H9 (cell line): ENCODE results near the gene ETFDH. TPM values are rescaled to one million over a fixed set of nuclear protein-coding genes. Genes with fewer than 3 reads are reported as not detected.
"Not testable (repeated sequence)": the region's sequence is repeated elsewhere in the genome, so short reads cannot be mapped to it uniquely, and the experiment has no call there.

Experiments used
- DNase-seq: peaks from one replicate; pipeline ENCODE4 v3.0.0-alpha.2; 2017
- H2AFZ ChIP-seq: one replicate; pipeline ENCODE4 v1.6.1; 2013; ENCODE audit warnings: mild to moderate bottlenecking, low read length, control low read depth, moderate library complexity
- H2AK5ac ChIP-seq: 2 replicates; pipeline ENCODE4 v1.6.1; 2013; ENCODE audit warnings: low read length, control low read depth, mixed read lengths; ENCODE audit not compliant: insufficient read length
- H2BK120ac ChIP-seq: one replicate; pipeline ENCODE4 v1.6.1; 2013; ENCODE audit warnings: low read depth, mild to moderate bottlenecking, low read length, control low read depth, inconsistent platforms; ENCODE audit not compliant: poor library complexity, severe bottlenecking
- H2BK12ac ChIP-seq: 2 replicates; pipeline ENCODE4 v1.6.1; 2013; ENCODE audit warnings: low read length, control low read depth, mixed read lengths, low read depth; ENCODE audit not compliant: insufficient read length
- H2BK15ac ChIP-seq: 2 replicates; pipeline ENCODE4 v1.6.1; 2013; ENCODE audit warnings: low read depth, low read length, control low read depth
- H2BK20ac ChIP-seq: one replicate; pipeline ENCODE4 v1.6.1; 2013; ENCODE audit warnings: low read depth, mild to moderate bottlenecking, low read length, control low read depth, inconsistent platforms; ENCODE audit not compliant: poor library complexity, severe bottlenecking
- H2BK5ac ChIP-seq: 2 replicates; pipeline ENCODE4 v1.6.1; 2013; ENCODE audit warnings: low read length, control low read depth, mixed read lengths; ENCODE audit not compliant: insufficient read length
- H3K14ac ChIP-seq: 2 replicates; pipeline ENCODE4 v1.6.1; 2013; ENCODE audit warnings: low read length, control low read depth; ENCODE audit not compliant: insufficient read depth
- H3K18ac ChIP-seq: 2 replicates; pipeline ENCODE4 v1.6.1; 2013; ENCODE audit warnings: low read depth, mild to moderate bottlenecking, mixed read lengths, low read length, control low read depth; ENCODE audit not compliant: insufficient read length
- H3K23ac ChIP-seq: 2 replicates; pipeline ENCODE4 v1.6.1; 2013; ENCODE audit warnings: low read length, control low read depth, mixed read lengths, low read depth; ENCODE audit not compliant: insufficient read length
- H3K23me2 ChIP-seq: 2 replicates; pipeline ENCODE4 v1.6.1; 2013; ENCODE audit warnings: low read depth, mild to moderate bottlenecking, mixed read lengths, low read length, control low read depth; ENCODE audit not compliant: insufficient read length, poor library complexity, severe bottlenecking
- H3K27ac ChIP-seq: 2 replicates; pipeline ENCODE4 v1.5.1; 2013; ENCODE audit warnings: low read length, control low read depth, mixed read lengths, low read depth; ENCODE audit not compliant: insufficient read length
- H3K27me3 ChIP-seq: 2 replicates; pipeline ENCODE4 v1.6.1; 2013; ENCODE audit warnings: low read length, control low read depth, inconsistent platforms; ENCODE audit not compliant: insufficient read depth
- H3K4ac ChIP-seq: 2 replicates; pipeline ENCODE4 v1.6.1; 2013; ENCODE audit warnings: low read depth, mild to moderate bottlenecking, control low read depth, inconsistent platforms, low read length, moderate library complexity
- H3K4me1 ChIP-seq: 2 replicates; pipeline ENCODE4 v1.6.1; 2013; ENCODE audit warnings: low read length, control low read depth, inconsistent platforms; ENCODE audit not compliant: insufficient read depth
- H3K4me2 ChIP-seq: 2 replicates; pipeline ENCODE4 v1.6.1; 2013; ENCODE audit warnings: low read length, control low read depth, mixed read lengths; ENCODE audit not compliant: insufficient read length, insufficient read depth
- H3K56ac ChIP-seq: 2 replicates; pipeline ENCODE4 v1.6.1; 2013; ENCODE audit warnings: low read depth, mild to moderate bottlenecking, mixed read lengths, low read length, control low read depth; ENCODE audit not compliant: insufficient read length
- H3K79me1 ChIP-seq: 2 replicates; pipeline ENCODE4 v1.6.1; 2013; ENCODE audit warnings: low read depth, mild to moderate bottlenecking, moderate library complexity, low read length, control low read depth, inconsistent platforms; ENCODE audit not compliant: insufficient read depth, poor library complexity, severe bottlenecking
- H3K79me2 ChIP-seq: 2 replicates; pipeline ENCODE4 v1.6.1; 2013; ENCODE audit warnings: low read length, control low read depth, inconsistent platforms; ENCODE audit not compliant: insufficient read depth
- H3K9ac ChIP-seq: 2 replicates; pipeline ENCODE4 v1.6.1; 2013; ENCODE audit warnings: low read length, control low read depth, mixed read lengths; ENCODE audit not compliant: insufficient read length; ENCODE audit errors: extremely low read depth
- H3K9me3 ChIP-seq: one replicate; pipeline ENCODE4 v1.6.1; 2013; ENCODE audit warnings: low read depth, low read length, inconsistent platforms; ENCODE audit not compliant: control insufficient read depth
- H3T11ph ChIP-seq: one replicate; pipeline ENCODE4 v1.6.1; 2013; ENCODE audit warnings: mild to moderate bottlenecking, low read length, control low read depth, inconsistent platforms
- H4K20me1 ChIP-seq: one replicate; pipeline ENCODE4 v1.6.1; 2013; ENCODE audit not compliant: control insufficient read depth, insufficient read length, insufficient read depth
- H4K5ac ChIP-seq: 2 replicates; pipeline ENCODE4 v1.6.1; 2013; ENCODE audit warnings: low read depth, mild to moderate bottlenecking, mixed read lengths, low read length, control low read depth; ENCODE audit not compliant: insufficient read length
- H4K8ac ChIP-seq: replicated peaks from 2 replicates; pipeline ENCODE4 v1.6.1; 2013; ENCODE audit warnings: low read length, control low read depth, mixed read lengths, low read depth; ENCODE audit not compliant: insufficient read length
- H4K91ac ChIP-seq: 2 replicates; pipeline ENCODE4 v1.6.1; 2013; ENCODE audit warnings: low read depth, mild to moderate bottlenecking, moderate library complexity, mixed read lengths, low read length, control low read depth; ENCODE audit not compliant: insufficient read length
- H3K27ac Mint-ChIP-seq, 3 experiments: 2 replicates in 2 of 3; 3 replicates in 1 of 3; pipeline ENCODE4 v1.8.0; 2020 to 2021; ENCODE audit warnings: mixed read lengths in 3 of 3, mild to moderate bottlenecking in 1 of 3, moderate library complexity in 1 of 3
- H3K27me3 Mint-ChIP-seq: 2 replicates; pipeline ENCODE4 v1.8.0; 2021; ENCODE audit warnings: low read depth, mild to moderate bottlenecking, moderate library complexity, mixed read lengths
- H3K36me3 Mint-ChIP-seq, 3 experiments: 2 replicates in 2 of 3; 3 replicates in 1 of 3; pipeline ENCODE4 v1.8.0; 2020 to 2021; ENCODE audit warnings: low read depth in 3 of 3, mixed read lengths in 3 of 3; ENCODE audit not compliant: insufficient read depth in 1 of 3
- H3K4me1 Mint-ChIP-seq, 2 experiments: 2 replicates each; pipeline ENCODE4 v1.8.0; 2020; ENCODE audit warnings: mixed read lengths in 2 of 2
- H3K4me3 Mint-ChIP-seq, 2 experiments: 2 replicates in 1 of 2; 3 replicates in 1 of 2; pipeline ENCODE4 v1.8.0; 2020 to 2021; ENCODE audit warnings: mild to moderate bottlenecking in 2 of 2, mixed read lengths in 2 of 2, moderate library complexity in 1 of 2
- H3K9me3 Mint-ChIP-seq, 2 experiments: 2 replicates in 1 of 2; 3 replicates in 1 of 2; pipeline ENCODE4 v1.8.0; 2020; ENCODE audit warnings: mild to moderate bottlenecking in 2 of 2, mixed read lengths in 2 of 2, moderate library complexity in 1 of 2
- WGBS: extraction: QIAGEN DNeasy Blood & Tissue Kit; methylation state at CpG from one replicate; pipeline ENCODE4 v1.1.7; 2013; ENCODE audit warnings: missing lambda C conversion rate, low lambda C conversion rate, mixed read lengths; ENCODE audit not compliant: insufficient read length; ENCODE audit errors: extremely low coverage; 5-methylcytosine and 5-hydroxymethylcytosine counted together
- total RNA-seq: library from RNA; stranded (reverse); gene quantifications from 2 replicates; pipeline ENCODE4 v1.2.1, GENCODE V29; 2021
- TF ChIP-seq, protein P1 (sequence below): fragments of 200-600 bp; sonication (generic); conservative IDR thresholded peaks from 3 replicates; pipeline ENCODE4 v1.8.0; 2021; ENCODE audit warnings: antibody characterized with exemption, mild to moderate bottlenecking

ETFDH gene
- total RNA-seq, 1 experiment from 2014 or later: 12.8 TPM

DNA sequence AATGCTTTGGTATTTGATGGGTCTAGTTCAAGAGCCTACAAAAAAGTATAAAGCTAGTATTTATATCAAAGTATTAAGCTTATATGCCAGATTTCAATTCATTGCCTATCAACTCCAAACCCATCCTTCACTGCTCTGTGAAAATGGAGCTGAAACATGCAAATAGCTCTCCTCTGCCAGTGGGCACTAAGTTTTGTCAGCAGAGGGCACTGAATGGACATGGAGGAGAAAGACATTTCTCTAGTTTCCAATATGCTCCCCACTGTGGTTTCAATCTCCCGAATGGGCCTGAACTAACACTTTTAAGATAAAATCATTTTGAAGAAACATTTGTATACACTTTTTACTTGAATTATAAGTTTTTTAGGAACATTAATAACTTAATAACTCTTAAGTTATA lies 38.7 kb downstream of the ETFDH start:
- Histone ChIP-seq H2BK20ac (no peak overlapping the region), H2BK12ac (no peak overlapping the region), H3K56ac (no peak overlapping the region), H3K4me2 (no peak overlapping the region), H3K23me2 (no peaks in the 10 kb centered on the region), H2AFZ (no peak overlapping the region), H3K9ac (no peak overlapping the region), H3K79me1 (no peaks in the 10 kb centered on the region), H2AK5ac (no peak overlapping the region), H3K23ac (no peak overlapping the region), H4K5ac (no peak overlapping the region), H4K91ac (no peak overlapping the region), H3T11ph (no peak overlapping the region), H4K8ac (no peak overlapping the region), H2BK15ac (no peak overlapping the region), H2BK120ac (no peak overlapping the region), H3K14ac (no peak overlapping the region), H2BK5ac (no peak overlapping the region), H3K4me1 (no peaks in the 10 kb centered on the region), H3K27ac (no peak overlapping the region), H4K20me1 (no peaks in the 10 kb centered on the region), H3K79me2 (no peaks in the 10 kb centered on the region), H3K4ac (no peak overlapping the region), H3K27me3 (no peaks in the 10 kb centered on the region), H3K18ac (no peak overlapping the region), H3K9me3 (no peaks in the 10 kb centered on the region)
- DNase-seq: no peak
- WGBS: no CpG with 5 or more reads among the region's 1 CpG
- Mint-ChIP-seq H3K4me3 (no peak overlapping the region), H3K27me3 (no peaks in the 10 kb centered on the region), H3K36me3 (peaks cover 27 to 79% (median 71%) of the 10 kb centered on the region in 3 experiments; a peak in 6 of 7 replicates), H3K9me3 (no peaks in the 10 kb centered on the region), H3K27ac (no peak overlapping the region), H3K4me1 (no peaks in the 10 kb centered on the region)
- TF ChIP-seq, protein P1, sequence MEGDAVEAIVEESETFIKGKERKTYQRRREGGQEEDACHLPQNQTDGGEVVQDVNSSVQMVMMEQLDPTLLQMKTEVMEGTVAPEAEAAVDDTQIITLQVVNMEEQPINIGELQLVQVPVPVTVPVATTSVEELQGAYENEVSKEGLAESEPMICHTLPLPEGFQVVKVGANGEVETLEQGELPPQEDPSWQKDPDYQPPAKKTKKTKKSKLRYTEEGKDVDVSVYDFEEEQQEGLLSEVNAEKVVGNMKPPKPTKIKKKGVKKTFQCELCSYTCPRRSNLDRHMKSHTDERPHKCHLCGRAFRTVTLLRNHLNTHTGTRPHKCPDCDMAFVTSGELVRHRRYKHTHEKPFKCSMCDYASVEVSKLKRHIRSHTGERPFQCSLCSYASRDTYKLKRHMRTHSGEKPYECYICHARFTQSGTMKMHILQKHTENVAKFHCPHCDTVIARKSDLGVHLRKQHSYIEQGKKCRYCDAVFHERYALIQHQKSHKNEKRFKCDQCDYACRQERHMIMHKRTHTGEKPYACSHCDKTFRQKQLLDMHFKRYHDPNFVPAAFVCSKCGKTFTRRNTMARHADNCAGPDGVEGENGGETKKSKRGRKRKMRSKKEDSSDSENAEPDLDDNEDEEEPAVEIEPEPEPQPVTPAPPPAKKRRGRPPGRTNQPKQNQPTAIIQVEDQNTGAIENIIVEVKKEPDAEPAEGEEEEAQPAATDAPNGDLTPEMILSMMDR: peak; percentile 29; the same call in 2 of the 3 replicates

DNA sequence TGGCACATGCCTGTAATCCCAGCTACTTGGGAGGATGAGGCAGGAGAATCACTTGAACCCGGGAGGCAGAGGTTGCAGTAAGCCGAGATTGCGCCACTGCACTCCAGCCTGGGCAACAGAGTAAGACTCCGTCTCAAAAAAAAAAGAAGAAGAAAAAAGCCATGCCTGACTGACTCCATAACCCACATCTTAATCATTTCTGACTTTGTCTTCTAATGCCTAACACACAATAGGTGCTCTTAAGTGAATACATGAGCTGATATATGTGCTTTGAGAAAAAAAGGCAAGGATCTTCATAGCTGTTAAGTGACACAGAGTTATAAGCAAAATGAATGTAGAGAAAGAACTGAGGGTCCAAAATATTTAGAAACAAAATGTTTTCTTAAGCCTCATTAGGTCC lies 40.5 kb downstream of the ETFDH start:
- not testable (repeated sequence) for H3K9me3 Mint-ChIP-seq, H3K23ac ChIP-seq, H2BK5ac ChIP-seq, H4K5ac ChIP-seq, H3K9me3 ChIP-seq, H4K91ac ChIP-seq, H3K4me3 Mint-ChIP-seq, H2BK120ac ChIP-seq, H3K14ac ChIP-seq, DNase-seq, H3K4me2 ChIP-seq, H2BK12ac ChIP-seq, H3K79me1 ChIP-seq, H4K8ac ChIP-seq, H3K27me3 Mint-ChIP-seq, H3K9ac ChIP-seq, H3K27ac Mint-ChIP-seq, H3K23me2 ChIP-seq, H3T11ph ChIP-seq, H2BK15ac ChIP-seq, H2AK5ac ChIP-seq, H4K20me1 ChIP-seq, H3K79me2 ChIP-seq, H3K4me1 Mint-ChIP-seq, H3K27ac ChIP-seq, H3K27me3 ChIP-seq, H3K18ac ChIP-seq, H2AFZ ChIP-seq, H3K56ac ChIP-seq, H3K4me1 ChIP-seq, H2BK20ac ChIP-seq, H3K4ac ChIP-seq
- peaks cover 39 to 82% (median 81%) of the 10 kb centered on the region in 3 experiments; a peak in 6 of 7 replicates for H3K36me3 Mint-ChIP-seq
- WGBS: no CpG with 5 or more reads among the region's 4 CpGs
